AG20443 (cell line): ENCODE results near the gene NOTCH4.
"Not testable (repeated sequence)": the region's sequence is repeated elsewhere in the genome, so short reads cannot be mapped to it uniquely, and the experiment has no call there.

Source experiments
- DNase-seq: peaks from one replicate; pipeline ENCODE4 v3.0.0; 2012; ENCODE audit warnings: low spot score, mixed read lengths

NOTCH4 gene

GRCh38 chr6:32193096-32193495 lies 30.8 kb downstream of the NOTCH4 start:
- DNase-seq, result not testable (repeated sequence)

GRCh38 chr6:32192608-32193039 lies 31.2 kb downstream of the NOTCH4 start, which contains the start of gene GPSM3:
TSS of gene GPSM3 (minus strand) at chr6:32192643. CDS start at chr6:32192513, 130 bp downstream.
- DNase-seq, result no peak

- DNase-seq, result no peak
Measured at GRCh38 chr6:32191696-32192607, 31.9 kb downstream of the NOTCH4 start.

DNA sequence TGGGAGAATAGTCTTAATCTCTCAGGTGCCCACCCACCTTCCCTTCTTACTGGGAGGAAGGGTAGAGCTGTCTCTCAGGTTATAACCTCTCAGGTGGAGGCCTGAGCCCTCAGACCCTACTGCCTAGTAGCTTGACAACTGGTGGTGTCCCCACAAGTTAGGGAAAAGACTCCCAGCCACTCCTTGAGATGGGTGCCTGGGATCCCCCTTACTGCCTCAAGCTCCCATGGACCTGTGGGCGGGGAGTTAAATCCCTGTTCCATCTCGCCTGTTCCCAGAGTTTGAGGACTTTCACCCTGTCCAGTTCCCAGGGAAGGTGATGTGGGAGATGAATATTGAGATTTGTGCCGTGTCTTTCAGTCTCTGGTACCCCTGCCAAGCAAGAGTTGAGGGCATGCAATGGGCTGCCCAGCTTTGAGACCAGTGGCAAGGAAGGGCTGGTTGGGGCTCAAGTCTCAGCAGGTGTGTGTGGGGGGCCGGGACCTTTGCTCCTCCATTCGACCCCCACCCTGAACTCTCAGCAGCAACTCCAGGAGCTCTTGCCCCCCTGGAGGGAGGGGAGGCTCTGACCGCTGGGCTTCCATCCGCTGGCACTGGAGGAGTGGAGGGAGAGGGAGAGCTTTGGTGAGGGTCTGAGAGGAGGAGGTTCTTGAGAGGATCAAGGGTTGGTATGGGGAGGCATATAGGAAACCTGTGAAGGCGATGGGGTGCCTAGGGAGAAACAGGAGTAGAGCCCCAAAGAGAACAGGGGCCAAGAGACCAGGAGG lies 32.8 kb downstream of the NOTCH4 start:
- no peak for DNase-seq

- peak; percentile 74 for DNase-seq
Measured at GRCh38 chr6:32190054-32190851, 33.6 kb downstream of the NOTCH4 start, which contains the start of gene PBX2. TSS of gene PBX2 (minus strand) at chr6:32190202. CDS start at chr6:32189915, 287 bp downstream.

DNA sequence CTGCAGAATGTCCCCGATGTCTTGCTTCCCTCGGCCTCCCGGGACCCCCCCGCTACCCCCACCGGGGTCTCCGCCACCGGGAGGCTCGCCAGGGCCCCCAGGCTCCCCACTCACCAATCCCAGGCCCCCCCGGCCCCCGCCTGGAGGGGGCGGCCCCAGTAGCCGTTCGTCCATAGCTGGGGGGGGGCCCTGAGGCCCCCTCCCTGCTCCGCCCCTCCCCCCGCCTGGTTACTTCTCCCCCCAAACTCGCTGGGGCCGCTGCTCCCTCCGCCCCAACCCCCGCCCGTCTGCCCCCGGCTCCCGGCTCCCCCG lies 34.2 kb downstream of the NOTCH4 start:
- no peak for DNase-seq

DNA sequence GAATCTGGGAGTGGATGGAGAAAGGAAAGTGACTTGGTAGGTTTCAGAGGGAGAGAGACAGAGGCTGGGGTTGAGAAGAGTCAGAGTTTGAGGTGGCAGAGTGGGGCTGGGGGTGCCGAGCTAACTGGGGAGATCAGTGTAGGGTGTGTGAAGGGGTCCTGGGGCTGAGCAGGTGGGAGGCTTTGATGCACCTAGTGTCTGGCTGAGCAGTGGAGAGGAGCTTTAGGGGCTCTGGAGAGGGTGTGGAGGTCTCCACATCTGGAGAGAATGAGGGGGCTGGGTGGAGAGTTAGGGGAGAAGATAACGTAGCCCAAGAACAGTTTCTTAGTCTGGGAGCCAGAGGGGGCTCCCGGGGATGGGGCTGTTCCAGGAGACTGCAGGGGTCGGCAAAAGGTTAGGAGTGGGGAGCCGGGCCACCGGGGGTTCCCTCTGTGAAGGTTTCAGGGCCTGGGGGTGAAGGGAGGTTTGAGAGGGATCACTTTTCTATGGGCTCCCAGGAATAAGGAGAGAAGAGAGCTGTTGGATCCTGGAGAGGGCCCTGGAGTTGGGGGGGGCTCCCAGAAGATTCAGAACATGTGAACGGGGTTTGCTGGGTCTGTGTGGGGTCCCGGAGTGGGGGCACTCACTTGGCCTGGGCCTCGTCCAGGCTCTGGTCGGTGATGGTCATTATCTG lies 34.7 kb downstream of the NOTCH4 start:
- DNase-seq, result no peak

DNA sequence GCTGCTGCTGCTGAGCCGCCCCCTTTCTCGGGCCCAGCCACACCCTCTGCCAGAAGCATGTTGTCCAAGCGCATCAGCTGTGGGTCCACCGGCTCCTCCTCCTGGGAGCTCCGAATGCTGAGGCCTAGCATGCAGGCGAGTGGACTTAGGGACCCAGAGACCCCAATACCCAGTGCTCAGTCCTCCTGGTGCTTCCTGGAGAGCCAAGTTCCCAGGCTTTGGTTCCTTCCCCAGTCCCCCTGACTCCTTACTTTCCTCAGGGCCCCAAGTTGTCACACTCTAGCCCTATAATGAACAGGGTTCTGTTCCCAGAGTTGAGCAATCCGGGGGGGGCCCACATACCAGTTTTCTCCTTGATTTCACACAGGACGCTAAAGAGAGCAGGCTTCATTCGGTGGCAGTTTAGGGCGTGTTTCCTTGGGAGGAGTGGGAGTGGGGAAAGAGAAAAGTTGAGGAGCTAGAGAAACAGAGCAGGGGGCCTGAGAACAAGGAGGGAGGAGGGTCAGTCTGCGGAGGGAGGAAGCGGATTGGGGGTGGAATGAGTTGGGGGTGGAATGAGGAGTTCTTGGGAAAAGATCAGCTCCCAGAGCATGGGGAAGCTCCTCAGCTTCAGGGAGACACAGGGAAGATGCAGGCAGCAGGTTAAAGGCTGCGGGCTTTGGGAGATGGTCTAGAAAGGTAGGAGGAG lies 35.3 kb downstream of the NOTCH4 start:
- no peak for DNase-seq

GRCh38 chr6:32187725-32188380 lies 36.0 kb downstream of the NOTCH4 start:
- DNase-seq, result not testable (repeated sequence)

GRCh38 chr6:32187009-32187709 lies 36.7 kb downstream of the NOTCH4 start:
- DNase-seq, result no peak

DNA sequence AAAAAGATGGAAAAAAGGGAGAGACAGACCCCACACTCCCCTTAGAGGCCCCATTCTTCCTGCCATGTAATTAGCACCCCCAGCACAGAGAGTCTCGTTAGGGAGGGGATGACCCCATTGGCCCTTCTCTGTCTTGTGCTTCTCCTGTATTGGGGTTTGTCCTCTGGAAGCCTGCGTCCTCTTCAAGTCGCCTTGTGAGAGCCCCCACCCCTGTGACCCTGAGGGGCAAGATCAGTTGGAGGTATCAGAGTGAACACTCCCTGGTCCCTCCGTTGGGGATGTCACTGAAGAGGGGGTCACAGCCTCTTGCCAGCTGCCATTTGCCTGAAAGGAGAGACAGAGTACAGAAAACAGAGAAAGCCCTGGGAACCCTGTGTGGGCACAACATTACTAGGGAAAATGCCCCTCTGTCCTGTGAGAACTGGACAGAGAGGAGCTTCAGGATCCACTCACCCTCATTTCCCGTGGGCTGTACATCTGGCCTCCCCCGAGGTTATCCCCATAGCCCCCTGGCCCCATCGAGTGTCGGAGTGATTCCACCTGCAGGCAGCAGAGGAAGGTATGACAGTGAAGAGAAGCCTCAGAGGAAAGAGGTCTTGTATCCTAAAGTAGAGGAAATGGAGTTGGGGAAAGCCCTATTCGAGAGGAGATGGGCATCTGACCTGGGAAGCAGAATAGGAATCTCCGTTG lies 37.6 kb downstream of the NOTCH4 start:
- not testable (repeated sequence) for DNase-seq

DNA sequence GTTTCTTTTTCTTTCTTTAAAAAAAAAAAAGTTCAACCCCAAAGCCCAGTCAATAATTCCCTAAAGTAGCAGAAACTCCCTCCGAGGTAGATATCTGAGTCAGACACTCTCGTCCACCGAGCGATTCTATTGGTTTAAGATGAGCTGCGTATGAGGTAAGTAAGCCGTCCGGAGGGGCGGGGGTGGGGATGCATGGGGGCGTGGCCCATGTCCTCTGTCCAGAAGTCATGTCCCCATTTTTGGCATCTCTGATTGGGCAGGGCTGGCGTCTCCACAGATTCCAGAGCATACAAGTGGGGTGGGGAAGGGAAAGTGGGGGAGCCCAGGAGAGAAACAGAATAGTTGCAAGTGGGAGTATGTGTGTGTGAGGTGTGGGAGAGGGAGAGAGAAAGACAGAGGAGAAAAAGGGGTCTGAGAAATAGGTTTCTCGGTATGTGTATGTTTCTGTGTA lies 38.2 kb downstream of the NOTCH4 start:
- peak; percentile 80 for DNase-seq

GRCh38 chr6:32184084-32184640 lies 39.7 kb downstream of the NOTCH4 start, which contains the start of gene AGER:
TSS of gene AGER (minus strand) at chr6:32184253. CDS start at chr6:32184222, 31 bp downstream.
- DNase-seq, result no peak

DNA sequence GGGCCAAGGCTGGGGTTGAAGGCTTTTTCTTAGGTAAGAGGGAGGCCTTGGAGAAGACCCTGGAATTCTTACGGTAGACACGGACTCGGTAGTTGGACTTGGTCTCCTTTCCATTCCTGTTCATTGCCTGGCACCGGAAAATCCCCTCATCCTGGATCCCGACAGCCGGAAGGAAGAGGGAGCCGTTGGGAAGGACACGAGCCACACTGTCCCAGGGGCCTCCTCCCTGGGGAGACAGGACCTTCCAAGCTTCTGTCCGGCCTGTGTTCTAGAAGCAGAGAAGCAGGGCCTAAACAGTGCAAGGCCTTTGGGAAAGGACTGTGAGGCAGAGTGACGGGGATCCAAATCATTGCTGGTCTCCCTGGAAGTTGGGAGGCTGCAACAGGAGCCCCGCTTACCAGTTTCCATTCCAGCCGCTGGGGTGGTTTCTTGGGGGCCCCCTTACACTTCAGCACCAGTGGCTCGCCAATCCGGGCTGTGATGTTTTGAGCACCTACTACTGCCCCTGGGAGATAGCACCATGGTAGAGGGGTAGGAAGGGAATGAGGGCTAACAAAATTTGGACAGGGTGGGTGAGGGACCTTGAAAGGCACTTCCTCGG lies 40.3 kb downstream of the NOTCH4 start:
- DNase-seq, result no peak

GRCh38 chr6:32183030-32183429 lies 40.8 kb downstream of the NOTCH4 start:
- no peak for DNase-seq

DNA sequence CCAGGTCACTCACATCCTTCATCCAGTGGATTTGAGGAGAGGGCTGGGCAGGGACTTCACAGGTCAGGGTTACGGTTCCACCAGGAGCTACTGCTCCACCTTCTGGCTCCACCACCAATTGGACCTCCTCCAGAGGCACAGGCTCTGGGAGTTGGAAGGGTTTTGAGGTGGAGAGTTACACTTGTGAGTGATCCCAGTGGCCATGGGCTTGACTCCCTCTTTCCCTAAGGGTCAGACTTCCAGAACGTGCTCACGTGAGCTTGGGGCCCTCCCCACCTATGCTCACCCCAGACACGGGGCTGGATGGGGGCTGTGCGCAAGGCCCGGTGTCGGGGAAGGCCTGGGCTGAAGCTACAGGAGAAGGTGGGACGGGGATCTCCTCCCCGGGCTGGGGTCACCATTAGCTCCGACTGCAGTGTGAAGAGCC lies 41.3 kb downstream of the NOTCH4 start:
- no peak for DNase-seq

- no peak for DNase-seq
Measured at GRCh38 chr6:32181915-32182529, 41.8 kb downstream of the NOTCH4 start.
